GM12892 (cell line): ENCODE measurements around the gene JARID2.

Experiments
- DNase-seq: peaks from one replicate; pipeline ENCODE4 v3.0.0; 2011; ENCODE audit not compliant: insufficient read length
- FAIRE-seq: peaks from 2 replicates; lab custom pipeline; 2011; peaks lifted over from hg19 to GRCh38; lab: Jason Lieb, UNC
- POLR2A ChIP-seq: IDR thresholded peaks from 2 replicates; pipeline ENCODE4 v1.6.1; 2011; ENCODE audit warnings: low read depth, low read length, control low read depth
- POLR2AphosphoS5 ChIP-seq: IDR thresholded peaks from 2 replicates; pipeline ENCODE4 v1.6.1; 2011; ENCODE audit warnings: low read depth, low read length, control low read depth
- TAF1 ChIP-seq: IDR thresholded peaks from 2 replicates; pipeline ENCODE4 v1.6.1; 2011; ENCODE audit warnings: low read depth, mild to moderate bottlenecking, control low read depth, low read length, borderline replicate concordance

Gene JARID2

GRCh38 chr6:15368186-15368585 lies 122.3 kb downstream of the JARID2 start:
- no peak for TF ChIP-seq TAF1
- TF ChIP-seq POLR2A, result no peak
- no peak for TF ChIP-seq POLR2AphosphoS5
- no peak for DNase-seq
- no peak for FAIRE-seq

- TF ChIP-seq POLR2AphosphoS5 (no peak), POLR2A (no peak), TAF1 (no peak)
- FAIRE-seq (no peak), DNase-seq (no peak)
Observed at GRCh38 chr6:15368873-15369272, 123.0 kb downstream of the JARID2 start.

GRCh38 chr6:15369838-15370237 lies 124.0 kb downstream of the JARID2 start:
- TF ChIP-seq POLR2AphosphoS5 (no peak), POLR2A (no peak)
- DNase-seq (no peak), FAIRE-seq (no peak)

GRCh38 chr6:15370733-15371671 lies 125.1 kb downstream of the JARID2 start:
- FAIRE-seq, result no peak
- no peak for TF ChIP-seq TAF1
- TF ChIP-seq POLR2A, result no peak
- TF ChIP-seq POLR2AphosphoS5, result no peak

GRCh38 chr6:15372932-15373331 lies 127.1 kb downstream of the JARID2 start:
- TF ChIP-seq TAF1 (no peak), POLR2AphosphoS5 (no peak), POLR2A (no peak)
- DNase-seq, result no peak
- FAIRE-seq, result no peak

More at GRCh38 chr6:15370733-15371671, 125.1 kb downstream of the JARID2 start:
- DNase-seq, result no peak

- FAIRE-seq, result no peak
- no peak for DNase-seq
- no peak for TF ChIP-seq TAF1
- no peak for TF ChIP-seq POLR2AphosphoS5
- no peak for TF ChIP-seq POLR2A
Observed at GRCh38 chr6:15374119-15374518, 128.2 kb downstream of the JARID2 start.

- no peak for TF ChIP-seq TAF1
- no peak for TF ChIP-seq POLR2AphosphoS5
- TF ChIP-seq POLR2A, result no peak
- DNase-seq, result no peak
- FAIRE-seq, result no peak
Observed at GRCh38 chr6:15375018-15375417, 129.1 kb downstream of the JARID2 start.

- no peak for TF ChIP-seq POLR2AphosphoS5
- TF ChIP-seq TAF1, result no peak
- TF ChIP-seq POLR2A, result no peak
- no peak for DNase-seq
- FAIRE-seq, result no peak
Observed at GRCh38 chr6:15375638-15376290, 129.9 kb downstream of the JARID2 start.

- DNase-seq, result no peak
- FAIRE-seq, result no peak
- TF ChIP-seq POLR2AphosphoS5 (no peak), POLR2A (no peak), TAF1 (no peak)
Observed at GRCh38 chr6:15376900-15377487, 131.1 kb downstream of the JARID2 start.

GRCh38 chr6:15378272-15378671 lies 132.4 kb downstream of the JARID2 start:
- TF ChIP-seq TAF1 (no peak), POLR2AphosphoS5 (no peak), POLR2A (no peak)
- FAIRE-seq (no peak), DNase-seq (no peak)

- no peak for TF ChIP-seq TAF1
- TF ChIP-seq POLR2A, result no peak
- no peak for TF ChIP-seq POLR2AphosphoS5
- FAIRE-seq (no peak), DNase-seq (no peak)
Observed at GRCh38 chr6:15378866-15379265, 133.0 kb downstream of the JARID2 start.

GRCh38 chr6:15380351-15380750 lies 134.5 kb downstream of the JARID2 start:
- DNase-seq (no peak), FAIRE-seq (no peak)
- TF ChIP-seq POLR2A (no peak), POLR2AphosphoS5 (no peak), TAF1 (no peak)
